PC-3 (cell line): Measurements from ENCODE around the gene SFT2D2. TPM values are rescaled to one million over a fixed set of nuclear protein-coding genes. Genes with fewer than 3 reads are reported as not detected.

Source experiments
- ATAC-seq: fragments of 200-7000 bp; cut with Tn5 transposase; 2 replicates; pipeline ENCODE4 v1.9.1; 2020; ENCODE audit warnings: mild to moderate bottlenecking, moderate library complexity
- BruUV-seq: library from RNA; stranded (reverse); fragments of 400-500 nt; replicated peaks from 2 replicates; lab custom pipeline; 2021; lab: Mats Ljungman, UMichigan
- CTCF ChIA-PET: fragments of 300-600 bp; sonication (Branson Sonifier 250); formaldehyde crosslinking; loops from one replicate; lab custom pipeline; 2022; ENCODE audit warnings: antibody characterized with exemption; lab: Charles Lee
- POLR2A ChIA-PET: fragments of 300-600 bp; sonication (Branson Sonifier 250); formaldehyde crosslinking; loops from one replicate; lab custom pipeline; 2022; ENCODE audit warnings: antibody characterized with exemption; ENCODE audit not compliant: unreplicated experiment; lab: Charles Lee
- DNase-seq: peaks from one replicate; pipeline ENCODE4 v3.0.0-alpha.2; 2015
- H2AFZ ChIP-seq: fragments of 300-600 bp; sonication (generic); 2 replicates; pipeline ENCODE4 v1.6.0; 2016; ENCODE audit warnings: antibody characterized with exemption, low read length
- H3F3A ChIP-seq: fragments of 300-600 bp; sonication (generic); one replicate; pipeline ENCODE4 v1.6.0; 2017; ENCODE audit warnings: antibody characterized with exemption, low read length, control low read depth, mild to moderate bottlenecking; ENCODE audit not compliant: unreplicated experiment
- H3K27ac ChIP-seq: fragments of 300-600 bp; sonication (generic); 2 replicates; pipeline ENCODE4 v1.5.1; 2016; ENCODE audit warnings: mild to moderate bottlenecking, low read length
- H3K27me3 ChIP-seq: fragments of 300-600 bp; sonication (generic); 2 replicates; pipeline ENCODE4 v1.6.1; 2016; ENCODE audit warnings: low read length, mixed read lengths
- H3K36me3 ChIP-seq: fragments of 300-600 bp; sonication (generic); 2 replicates; pipeline ENCODE4 v1.6.1; 2016; ENCODE audit warnings: low read depth, mixed run types, low read length, mixed read lengths
- H3K4me1 ChIP-seq: fragments of 300-600 bp; sonication (generic); 2 replicates; pipeline ENCODE4 v1.5.1; 2016; ENCODE audit warnings: low read length; ENCODE audit not compliant: insufficient read depth
- H3K4me2 ChIP-seq: fragments of 300-600 bp; sonication (generic); 2 replicates; pipeline ENCODE4 v1.6.0; 2016; ENCODE audit warnings: low read length
- H3K4me3 ChIP-seq: fragments of 300-600 bp; sonication (generic); 2 replicates; pipeline ENCODE4 v1.5.1; 2016; ENCODE audit warnings: mild to moderate bottlenecking, low read length, mixed read lengths
- H3K79me2 ChIP-seq: fragments of 300-600 bp; sonication (generic); 2 replicates; pipeline ENCODE4 v1.6.1; 2017; ENCODE audit warnings: low read length, mixed read lengths
- H3K9ac ChIP-seq: fragments of 300-600 bp; sonication (generic); 2 replicates; pipeline ENCODE4 v1.6.0; 2016; ENCODE audit warnings: mild to moderate bottlenecking, low read length
- H3K9me2 ChIP-seq: fragments of 300-600 bp; sonication (generic); replicated peaks from 2 replicates; pipeline ENCODE4 v1.6.1; 2016; ENCODE audit warnings: mixed run types, low read length, mixed read lengths
- H3K9me3 ChIP-seq: fragments of 300-600 bp; sonication (generic); 2 replicates; pipeline ENCODE4 v1.6.1; 2016; ENCODE audit warnings: low read length, mixed read lengths
- H4K20me1 ChIP-seq: fragments of 300-600 bp; sonication (generic); 2 replicates; pipeline ENCODE4 v1.6.1; 2016; ENCODE audit warnings: low read length, mixed read lengths
- EZH2 ChIP-seq: fragments of 300-600 bp; sonication (generic); IDR thresholded peaks from one replicate; pipeline ENCODE4 v1.6.1; 2017; ENCODE audit warnings: antibody characterized with exemption, mild to moderate bottlenecking, low read length; ENCODE audit not compliant: unreplicated experiment
- EZH2phosphoT487 ChIP-seq: fragments of 300-600 bp; sonication (generic); IDR thresholded peaks from 2 replicates; pipeline ENCODE4 v1.6.1; 2018; ENCODE audit warnings: mild to moderate bottlenecking, antibody characterized with exemption, low read length, borderline replicate concordance
- intact Hi-C: fragments of 100-400 bp; cut with micrococcal nuclease; formaldehyde crosslinking; loops from 2 replicates; pipeline ENCODE4 v1.9.0; 2023
- total RNA-seq: library from RNA; depleted of rRNA; stranded (reverse); fragments of >200 nt; gene quantifications from 2 replicates; pipeline ENCODE4 v1.2.3, GENCODE V29; 2014
- TF ChIP-seq, protein P1 (sequence below): fragments of 300-600 bp; sonication (generic); conservative IDR thresholded peaks from 2 replicates; pipeline ENCODE4 v1.5.1; 2017; ENCODE audit warnings: antibody characterized with exemption, low read depth, mild to moderate bottlenecking, low read length

SFT2D2 gene
- total RNA-seq, 1 experiment from 2014 or later: 38.7 TPM

DNA sequence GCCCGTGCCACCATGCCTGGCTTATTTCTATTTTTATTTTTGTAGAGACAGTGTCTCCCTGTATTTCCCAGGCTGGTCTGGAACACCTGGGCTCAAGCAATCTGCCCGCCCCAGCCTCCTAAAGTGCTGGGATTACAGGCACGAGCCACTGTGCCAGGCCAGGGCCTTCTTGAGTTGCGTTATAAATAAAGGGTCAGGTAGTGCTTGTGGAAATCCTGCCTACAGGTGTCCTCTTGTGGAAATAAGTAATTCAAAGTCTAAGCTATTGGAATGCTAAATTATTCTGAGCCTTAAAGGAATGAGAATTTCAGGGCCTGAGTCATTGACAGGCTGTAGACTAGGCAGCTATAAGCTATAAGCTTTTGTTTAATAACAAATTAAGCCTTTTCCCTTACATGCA, 8.1 kb upstream of the SFT2D2 start:
- POLR2A ChIA-PET: no interaction called here
- intact Hi-C loops: no loop called here
- no peak for ATAC-seq

DNA sequence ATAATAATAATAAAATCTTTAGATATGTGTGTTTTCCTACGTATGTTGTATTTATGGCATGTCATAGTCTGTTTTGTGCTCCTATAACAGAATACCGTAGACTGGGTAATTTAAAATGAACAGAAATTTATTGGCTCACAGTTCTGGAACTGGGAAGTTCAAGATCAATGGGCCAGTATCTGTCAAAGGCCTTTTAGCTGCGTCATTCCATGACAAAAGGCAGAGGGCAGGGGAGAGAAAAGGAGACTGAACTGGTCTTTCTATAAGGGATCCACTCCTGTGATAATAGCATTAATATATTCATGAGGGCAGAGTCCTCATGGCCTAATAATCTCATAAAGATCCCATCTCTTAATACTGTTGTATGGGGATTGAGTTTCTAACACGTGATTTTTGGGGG, 7.1 kb upstream of the SFT2D2 start:
- Histone ChIP-seq H3K9me3 (no peaks in the 10 kb centered on the region), H3K9ac (no peak overlapping the region), H3K4me1 (0 out of 2 replicates have a peak, but pooled peaks cover 1% of the 10 kb centered on the region), H3K79me2 (no peaks in the 10 kb centered on the region), H3K27me3 (no peaks in the 10 kb centered on the region), H2AFZ (0 out of 2 replicates have a peak overlapping the region, but pooled peaks have one; percentile 6), H3F3A (no peaks in the 10 kb centered on the region), H3K27ac (no peak overlapping the region), H3K4me3 (no peak overlapping the region), H3K9me2 (no peaks in the 10 kb centered on the region), H3K4me2 (no peak overlapping the region), H3K36me3 (no peaks in the 10 kb centered on the region), H4K20me1 (no peaks in the 10 kb centered on the region)
- DNase-seq (no peak), ATAC-seq (no peak)
- intact Hi-C loops: no loop called here
- ChIA-PET CTCF (no interaction called here), POLR2A (no interaction called here)
- TF ChIP-seq, protein P1, sequence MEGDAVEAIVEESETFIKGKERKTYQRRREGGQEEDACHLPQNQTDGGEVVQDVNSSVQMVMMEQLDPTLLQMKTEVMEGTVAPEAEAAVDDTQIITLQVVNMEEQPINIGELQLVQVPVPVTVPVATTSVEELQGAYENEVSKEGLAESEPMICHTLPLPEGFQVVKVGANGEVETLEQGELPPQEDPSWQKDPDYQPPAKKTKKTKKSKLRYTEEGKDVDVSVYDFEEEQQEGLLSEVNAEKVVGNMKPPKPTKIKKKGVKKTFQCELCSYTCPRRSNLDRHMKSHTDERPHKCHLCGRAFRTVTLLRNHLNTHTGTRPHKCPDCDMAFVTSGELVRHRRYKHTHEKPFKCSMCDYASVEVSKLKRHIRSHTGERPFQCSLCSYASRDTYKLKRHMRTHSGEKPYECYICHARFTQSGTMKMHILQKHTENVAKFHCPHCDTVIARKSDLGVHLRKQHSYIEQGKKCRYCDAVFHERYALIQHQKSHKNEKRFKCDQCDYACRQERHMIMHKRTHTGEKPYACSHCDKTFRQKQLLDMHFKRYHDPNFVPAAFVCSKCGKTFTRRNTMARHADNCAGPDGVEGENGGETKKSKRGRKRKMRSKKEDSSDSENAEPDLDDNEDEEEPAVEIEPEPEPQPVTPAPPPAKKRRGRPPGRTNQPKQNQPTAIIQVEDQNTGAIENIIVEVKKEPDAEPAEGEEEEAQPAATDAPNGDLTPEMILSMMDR: no peak
- TF ChIP-seq EZH2 (no peak), EZH2phosphoT487 (no peak)
- no TSS peak for BruUV-seq

More for the DNA sequence above, 8.1 kb upstream of the SFT2D2 start:
- no TSS peak for BruUV-seq
- Histone ChIP-seq H2AFZ (no peak overlapping the region), H3K9me3 (no peaks in the 10 kb centered on the region), H3K27ac (no peak overlapping the region), H3F3A (no peaks in the 10 kb centered on the region), H3K9me2 (no peaks in the 10 kb centered on the region), H4K20me1 (no peaks in the 10 kb centered on the region), H3K4me3 (no peak overlapping the region), H3K79me2 (no peaks in the 10 kb centered on the region), H3K36me3 (no peaks in the 10 kb centered on the region), H3K27me3 (no peaks in the 10 kb centered on the region), H3K4me1 (no peaks in the 10 kb centered on the region), H3K4me2 (no peak overlapping the region), H3K9ac (no peak overlapping the region)
- CTCF ChIA-PET: interaction anchor here (0.6 kb wide), 1 partner anchor 18 kb away, joined by 4 read pairs; no protein-coding TSS in a partner anchor
- no peak for DNase-seq
- TF ChIP-seq EZH2phosphoT487: no peak
- TF ChIP-seq, protein P1: no peak
- no peak for TF ChIP-seq EZH2

DNA sequence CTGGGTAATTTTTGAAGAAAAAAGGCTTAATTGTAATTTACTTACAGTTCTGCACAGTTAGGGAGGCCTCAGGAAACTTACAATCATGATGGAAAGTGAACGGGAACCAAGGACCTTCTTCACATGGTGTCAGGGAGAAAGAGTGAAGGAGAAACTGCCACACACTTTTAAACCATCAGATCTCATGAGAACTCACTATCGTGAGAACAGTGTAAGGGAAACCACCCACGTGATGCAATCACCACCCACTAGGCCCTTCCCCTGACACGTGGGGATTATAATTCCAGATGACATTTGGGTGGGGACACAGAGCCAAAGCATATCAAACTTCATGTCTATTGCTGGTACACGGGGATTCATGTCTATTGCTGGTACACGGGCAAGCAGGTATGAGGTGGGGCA, 5.3 kb upstream of the SFT2D2 start:
- H3K27ac ChIP-seq: no peak overlapping the region
- peaks cover 7% of the 10 kb centered on the region for H3F3A ChIP-seq
- no peak overlapping the region for H3K9ac ChIP-seq
- TF ChIP-seq, protein P1: no peak
- TF ChIP-seq EZH2: no peak
- TF ChIP-seq EZH2phosphoT487: no peak
- CTCF ChIA-PET: no interaction called here
- no peaks in the 10 kb centered on the region for H3K27me3 ChIP-seq
- H3K4me3 ChIP-seq: no peak overlapping the region
- no TSS peak for BruUV-seq
- intact Hi-C loops: no loop called here
- H3K9me3 ChIP-seq: no peaks in the 10 kb centered on the region
- H3K79me2 ChIP-seq: no peaks in the 10 kb centered on the region; the same call in 1 of the 2 replicates
- DNase-seq: no peak
- H3K4me1 ChIP-seq: peaks cover 16% of the 10 kb centered on the region
- H3K9me2 ChIP-seq: no peaks in the 10 kb centered on the region
- POLR2A ChIA-PET: no interaction called here
- no peaks in the 10 kb centered on the region for H4K20me1 ChIP-seq
- no peaks in the 10 kb centered on the region for H3K36me3 ChIP-seq
- ATAC-seq: no peak
- no peak overlapping the region for H2AFZ ChIP-seq
- no peak overlapping the region for H3K4me2 ChIP-seq
